AG04450 (cell line): Measurements from ENCODE around the gene PRKN. TPM values are rescaled to one million over a fixed set of nuclear protein-coding genes. Genes with fewer than 3 reads are reported as not detected.

Experiments used
- CTCF ChIA-PET: fragments of 300-600, 350-600 bp; formaldehyde crosslinking; extraction: SDS; loops from one replicate; lab custom pipeline; 2022; ENCODE audit warnings: antibody characterized with exemption, inconsistent platforms; lab: Charles Lee
- POLR2A ChIA-PET: fragments of 350-600 bp; formaldehyde crosslinking; extraction: SDS; loops from one replicate; lab custom pipeline; 2021; ENCODE audit warnings: antibody characterized with exemption, inconsistent platforms; lab: Yijun Ruan, JAX
- DNase-seq: peaks from one replicate; pipeline ENCODE4 v3.0.0-alpha.2; 2011; ENCODE audit warnings: low read depth, low spot score
- H3K27ac ChIP-seq: one replicate; pipeline ENCODE4 v1.5.1; 2012; ENCODE audit warnings: low read depth, low read length, control low read depth
- H3K27me3 ChIP-seq: one replicate; pipeline ENCODE4 v1.6.0; 2012; ENCODE audit warnings: low read length; ENCODE audit not compliant: control insufficient read depth, insufficient read depth
- H3K4me3 ChIP-seq: 2 replicates; pipeline ENCODE4 v1.5.1; 2011; ENCODE audit warnings: mild to moderate bottlenecking, low read depth, low read length, control low read depth
- H3K9me3 ChIP-seq: 2 replicates; pipeline ENCODE4 v1.5.1; 2012; ENCODE audit warnings: low read length; ENCODE audit not compliant: control insufficient read depth, insufficient read depth
- CTCF ChIP-seq: IDR thresholded peaks from 2 replicates; pipeline ENCODE4 v1.5.1; 2011; ENCODE audit warnings: low read depth, low read length, control low read depth, inconsistent platforms
- polyA plus RNA-seq: library from polyadenylated mRNA; depleted of rRNA; stranded (reverse); fragments of >200 nt; gene quantifications from 2 replicates; pipeline ENCODE4 v1.2.3, GENCODE V29; 2011

The PRKN gene
- polyA plus RNA-seq, 1 experiment = not detected

GRCh38 chr6:161418463-161418945 lies 1309.1 kb downstream of the PRKN start:
- Histone ChIP-seq H3K4me3 (no peak overlapping the region), H3K27ac (peak overlapping the region; percentile 87), H3K9me3 (no peaks in the 10 kb centered on the region; the same call in 1 of the 2 replicates), H3K27me3 (no peaks in the 10 kb centered on the region)
- ChIA-PET POLR2A (interaction anchor here (0.6 to 2.3 kb wide), 4 partner anchors 11 to 1546 kb away, joined by 3 to 11 read pairs (median 4); no protein-coding TSS in a partner anchor), CTCF (interaction anchor here (0.6 to 2.4 kb wide), 47 partner anchors 8 to 1999 kb away, joined by 3 to 68 read pairs (median 5); no protein-coding TSS in a partner anchor)
- peak; percentile 76 for DNase-seq
- TF ChIP-seq CTCF = peak; percentile 71

- peak; percentile 76 for DNase-seq
- H3K27me3 ChIP-seq = no peaks in the 10 kb centered on the region
- ChIA-PET POLR2A (interaction anchor here (0.6 to 2.3 kb wide), 5 partner anchors 11 to 1547 kb away, joined by 3 to 11 read pairs (median 4); no protein-coding TSS in a partner anchor), CTCF (interaction anchor here (0.6 to 2.4 kb wide), 45 partner anchors 8 to 1999 kb away, joined by 3 to 68 read pairs (median 5); no protein-coding TSS in a partner anchor)
- no peak for TF ChIP-seq CTCF
- H3K4me3 ChIP-seq = no peak overlapping the region
- peak overlapping the region; percentile 87 for H3K27ac ChIP-seq
- H3K9me3 ChIP-seq = no peaks in the 10 kb centered on the region; the same call in 1 of the 2 replicates
Observed at GRCh38 chr6:161417717-161418462, 1309.7 kb downstream of the PRKN start.

- DNase-seq = no peak
- TF ChIP-seq CTCF = no peak
- POLR2A ChIA-PET = no interaction called here
- no peak overlapping the region for H3K4me3 ChIP-seq
- H3K9me3 ChIP-seq = peaks cover 6% of the 10 kb centered on the region
- H3K27me3 ChIP-seq = no peaks in the 10 kb centered on the region
- H3K27ac ChIP-seq = no peak overlapping the region
- CTCF ChIA-PET = interaction anchor here (0.5 to 2.4 kb wide), 3 partner anchors 21 to 1867 kb away, joined by 3 to 11 read pairs (median 4); no protein-coding TSS in a partner anchor
Observed at GRCh38 chr6:161415302-161415855, 1312.2 kb downstream of the PRKN start.

GRCh38 chr6:161414707-161415106 lies 1312.9 kb downstream of the PRKN start:
- H3K4me3 ChIP-seq = no peak overlapping the region
- no peak for TF ChIP-seq CTCF
- H3K27me3 ChIP-seq = no peaks in the 10 kb centered on the region
- ChIA-PET CTCF (interaction anchor here (0.5 to 2.4 kb wide), 2 partner anchors 20 to 1868 kb away, joined by 4 to 11 read pairs; no protein-coding TSS in a partner anchor), POLR2A (no interaction called here)
- H3K27ac ChIP-seq = no peak overlapping the region
- no peak for DNase-seq
- H3K9me3 ChIP-seq = peaks cover 7% of the 10 kb centered on the region
